GM19099 (cell line): Measurements from ENCODE around the gene TADA2A.

Source experiments
- POLR2A ChIP-seq: IDR thresholded peaks from 3 replicates; pipeline ENCODE4 v1.6.1; 2011; ENCODE audit warnings: low read depth; ENCODE audit not compliant: insufficient read length; ENCODE audit errors: extremely low read depth

Gene TADA2A

GRCh38 chr17:37480427-37480826 lies 73.7 kb downstream of the TADA2A start:
- no peak for TF ChIP-seq POLR2A

GRCh38 chr17:37481001-37481665 lies 74.4 kb downstream of the TADA2A start:
- no peak for TF ChIP-seq POLR2A

GRCh38 chr17:37483311-37484039 lies 76.8 kb downstream of the TADA2A start:
- TF ChIP-seq POLR2A: no peak

GRCh38 chr17:37485938-37486570 lies 79.4 kb downstream of the TADA2A start:
- TF ChIP-seq POLR2A: no peak

GRCh38 chr17:37488009-37488604 lies 81.4 kb downstream of the TADA2A start:
- no peak for TF ChIP-seq POLR2A

- TF ChIP-seq POLR2A: no peak
These were observed 82.0 kb downstream of the TADA2A start for GRCh38 chr17:37488607-37489196.

- TF ChIP-seq POLR2A: peak; percentile 81
These were observed 82.7 kb downstream of the TADA2A start, which contains the start of gene DUSP14 for GRCh38 chr17:37489197-37490001. Gene DUSP14, plus strand, starts transcription at chr17:37489891. Its CDS starts 22,382 bp downstream, at chr17:37512273.

GRCh38 chr17:37490022-37490587 lies 83.4 kb downstream of the TADA2A start:
- TF ChIP-seq POLR2A: no peak

GRCh38 chr17:37490638-37491614 lies 84.2 kb downstream of the TADA2A start:
- no peak for TF ChIP-seq POLR2A

GRCh38 chr17:37492167-37492566 lies 85.5 kb downstream of the TADA2A start:
- no peak for TF ChIP-seq POLR2A

- no peak for TF ChIP-seq POLR2A
These were observed 86.8 kb downstream of the TADA2A start for GRCh38 chr17:37493249-37494027.

- no peak for TF ChIP-seq POLR2A
These were observed 87.7 kb downstream of the TADA2A start for GRCh38 chr17:37494401-37494831.
